HG03175 (cell line): ENCODE results near the gene INTS7.

Experiments used
- ATAC-seq: cut with Tn5 transposase; IDR thresholded peaks from one replicate; pipeline ENCODE4 v1.9.1; 2021; ENCODE audit warnings: mild to moderate bottlenecking, moderate library complexity; ENCODE audit not compliant: unreplicated experiment

Gene INTS7

DNA sequence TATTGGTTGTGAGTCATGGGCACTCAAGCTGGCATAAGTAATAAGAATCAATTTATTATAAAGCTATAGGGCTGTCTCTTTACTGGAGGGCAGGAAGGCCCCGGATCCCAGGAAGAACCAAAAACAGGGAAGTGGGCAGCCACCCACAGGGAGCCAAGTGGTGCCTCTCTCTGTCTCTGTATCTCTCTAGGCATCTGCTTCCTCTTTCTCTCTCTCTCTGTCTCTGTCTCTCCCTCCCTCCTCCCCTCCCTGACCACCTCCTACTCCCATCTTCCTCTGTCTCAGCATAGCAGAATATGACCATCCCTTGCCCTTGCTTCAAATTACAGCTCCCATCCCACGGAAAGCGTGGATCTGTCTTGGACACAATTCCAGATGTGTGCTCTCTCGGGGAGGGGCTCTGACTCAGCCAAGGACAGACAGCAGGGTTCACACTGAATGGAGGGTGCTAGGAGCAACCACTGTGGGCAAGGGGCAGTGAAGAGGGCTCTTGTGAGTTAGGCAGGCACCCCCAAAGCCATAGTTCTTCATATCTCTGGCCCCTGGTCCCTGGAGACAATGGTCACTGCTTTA, 124.4 kb downstream of the INTS7 start:
- no peak for ATAC-seq

DNA sequence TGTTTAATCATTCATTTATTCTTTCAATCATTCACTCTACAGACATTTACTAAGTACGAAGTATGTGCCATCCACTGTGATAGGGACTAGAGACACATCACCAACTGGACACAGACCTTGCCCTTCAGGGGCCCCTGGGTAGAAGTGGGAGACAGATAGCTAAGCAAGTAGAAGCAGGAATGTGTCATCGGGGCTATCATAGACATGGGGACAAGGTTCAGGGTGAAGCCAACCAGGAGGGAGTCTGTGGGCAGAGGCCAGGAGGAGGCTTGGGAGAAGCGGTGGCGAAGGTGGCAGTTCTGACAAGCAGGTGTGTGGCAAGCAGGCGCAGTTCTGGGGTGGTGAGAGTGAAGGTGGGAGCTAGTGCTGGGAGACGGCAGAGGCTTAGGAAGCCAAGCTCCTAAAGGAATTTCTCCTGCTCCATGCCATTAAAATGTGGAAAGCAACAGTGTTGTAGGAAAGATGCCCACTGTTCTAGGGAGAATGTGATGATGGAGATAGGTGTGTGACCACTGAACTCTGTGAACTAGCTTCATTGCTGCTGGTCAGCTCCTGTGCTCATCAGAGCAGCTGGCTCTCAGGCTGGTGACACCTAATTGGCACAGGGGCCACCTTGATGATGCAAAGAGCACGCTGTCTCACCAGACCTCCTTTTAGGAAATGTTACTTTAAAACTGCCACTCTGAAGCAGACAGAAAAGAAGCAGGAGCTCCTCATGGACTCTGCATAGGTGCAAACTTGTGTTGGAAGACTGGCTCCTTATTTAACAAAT, 125.1 kb downstream of the INTS7 start:
- no peak for ATAC-seq

DNA sequence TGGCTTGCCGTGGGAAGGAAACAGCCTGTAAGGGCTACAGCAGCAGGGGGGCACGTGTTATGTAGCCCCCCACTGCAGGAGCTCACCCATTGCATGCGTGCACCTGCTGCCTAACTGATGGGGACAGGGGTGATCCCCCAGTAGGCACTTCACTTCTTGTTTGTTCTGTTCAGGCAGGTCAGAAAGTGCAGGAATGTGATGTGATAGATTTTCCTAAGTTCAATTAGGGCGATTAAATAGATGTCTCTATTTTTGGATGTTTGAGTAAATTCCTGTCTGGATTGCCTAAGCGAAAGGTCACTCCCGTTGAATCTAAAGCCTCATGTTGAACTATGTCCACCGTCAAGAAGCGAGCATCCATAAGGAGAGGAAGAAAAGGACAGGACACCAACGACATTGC, 126.0 kb downstream of the INTS7 start:
- ATAC-seq, result no peak

DNA sequence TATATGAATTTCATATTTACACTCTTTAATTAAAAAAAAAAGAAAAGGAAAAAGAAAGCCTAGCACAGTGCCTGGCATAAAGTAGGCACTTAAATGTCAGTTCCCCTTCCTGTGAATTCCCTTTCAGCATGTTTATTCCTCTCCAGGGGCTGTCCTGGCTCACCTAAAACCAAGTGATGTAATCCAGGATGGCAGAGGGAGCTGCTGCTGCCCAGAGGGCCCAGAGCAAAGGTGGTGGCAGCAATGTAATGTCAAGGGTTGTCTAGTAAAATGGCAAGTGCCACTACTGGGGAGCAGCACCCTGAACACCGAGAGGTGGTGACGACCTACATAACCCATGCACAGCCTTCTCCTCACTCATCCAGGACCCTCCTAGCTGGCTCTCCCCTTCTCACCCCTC, 126.4 kb downstream of the INTS7 start:
- ATAC-seq, result no peak

DNA sequence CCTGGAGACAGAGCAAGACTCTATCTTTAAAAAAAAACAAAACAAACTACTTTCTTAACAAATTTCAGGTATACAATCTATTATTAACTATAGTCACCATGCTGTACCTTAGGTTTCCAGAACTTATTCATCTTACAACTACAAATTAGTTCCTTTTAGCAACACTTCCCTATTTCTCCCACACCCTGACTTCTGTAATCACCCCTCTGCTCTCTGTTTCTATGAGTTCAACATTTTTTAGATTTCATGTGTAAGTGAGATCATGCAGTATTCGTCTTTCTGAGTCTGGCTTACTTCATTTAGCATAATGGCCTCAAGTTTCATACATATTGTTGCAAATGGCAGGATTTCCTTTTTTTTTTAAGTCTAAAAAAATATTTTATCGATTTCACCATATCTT, 126.9 kb downstream of the INTS7 start:
- peak; percentile 57 for ATAC-seq

DNA sequence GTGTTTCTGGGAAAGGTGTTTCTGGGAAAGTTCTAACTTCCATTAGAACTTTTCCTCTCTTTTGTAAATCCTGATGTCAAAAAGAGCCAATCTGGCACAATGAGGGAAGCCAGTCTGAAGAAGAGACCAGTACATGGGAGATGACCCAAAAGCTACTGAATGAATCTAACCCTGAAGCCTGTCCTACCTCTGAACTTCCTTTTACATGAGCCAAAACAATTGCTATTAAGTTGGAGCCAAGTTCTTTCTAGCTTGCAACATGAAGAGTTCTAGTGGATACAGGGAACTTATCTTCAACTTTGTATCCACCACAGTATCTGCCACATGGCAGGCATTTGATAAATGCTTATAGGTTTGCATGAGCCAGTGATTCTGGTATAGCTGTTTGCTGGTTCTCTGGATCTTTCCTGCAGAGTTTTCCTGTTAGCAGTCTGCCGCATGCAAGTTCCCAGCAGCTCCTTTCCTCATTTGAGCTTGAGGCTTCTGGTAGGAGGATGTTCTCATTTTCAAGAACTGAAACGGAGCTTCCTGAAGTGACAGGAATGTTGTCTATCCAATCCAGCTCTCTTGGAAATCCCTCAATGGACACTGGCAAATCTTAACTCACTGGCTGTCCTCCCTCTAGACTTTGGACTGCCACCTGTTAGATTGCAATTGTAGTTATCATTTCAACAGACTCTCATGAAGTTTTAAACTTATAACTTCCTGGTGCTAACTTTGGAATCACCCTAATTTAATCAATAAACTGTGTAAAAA, 131.7 kb downstream of the INTS7 start:
- no peak for ATAC-seq

DNA sequence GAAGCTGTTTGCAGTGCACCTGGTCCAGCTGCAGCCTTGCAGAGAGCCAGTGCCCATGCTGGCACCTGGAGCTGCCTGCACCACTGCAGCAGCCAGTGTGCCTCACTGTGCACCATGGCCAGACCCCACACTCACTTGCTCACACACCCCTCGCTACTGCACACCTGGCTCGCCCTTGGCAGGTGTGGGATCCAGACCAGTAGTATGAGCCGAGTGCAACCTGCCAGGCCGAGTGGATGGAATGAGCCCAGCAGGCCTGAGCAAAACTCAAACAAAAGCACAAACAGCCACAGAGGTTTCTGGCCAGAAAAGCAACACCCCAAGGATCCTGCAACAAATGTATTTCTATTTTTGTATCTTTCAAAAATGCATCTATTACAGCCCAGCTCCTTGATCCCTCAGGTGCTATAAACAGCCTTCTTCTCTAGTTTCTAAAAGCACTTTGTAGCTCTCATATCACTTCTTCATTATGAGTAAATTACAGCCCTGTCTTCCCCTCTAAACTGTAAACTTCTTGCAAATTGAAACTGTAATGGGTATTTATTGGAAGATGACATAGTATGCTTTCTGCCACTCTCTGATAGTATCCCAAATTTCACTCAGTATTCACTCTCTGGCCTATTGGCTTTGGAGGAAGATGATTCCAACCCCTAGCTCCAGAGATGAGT, 132.6 kb downstream of the INTS7 start:
- no peak for ATAC-seq

DNA sequence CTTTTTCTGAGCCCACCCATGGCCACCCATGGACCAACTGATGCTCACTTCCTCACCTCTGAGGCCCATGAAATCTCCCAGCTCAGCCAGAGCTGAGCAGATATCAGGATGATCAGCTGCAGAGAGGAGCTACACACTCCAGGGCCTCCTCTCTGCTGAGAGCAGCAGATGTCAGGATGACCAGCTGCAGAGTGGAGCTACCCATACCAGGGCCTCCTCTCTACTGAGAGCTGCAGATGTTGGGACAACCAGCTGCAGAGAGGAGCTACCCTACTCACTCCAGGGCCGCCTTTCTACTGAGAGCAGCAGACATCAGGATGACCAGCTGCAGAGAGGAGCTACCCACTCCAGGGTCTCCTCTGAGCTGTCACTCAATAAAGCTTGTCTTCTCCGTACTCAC, 133.4 kb downstream of the INTS7 start:
- ATAC-seq, result no peak

DNA sequence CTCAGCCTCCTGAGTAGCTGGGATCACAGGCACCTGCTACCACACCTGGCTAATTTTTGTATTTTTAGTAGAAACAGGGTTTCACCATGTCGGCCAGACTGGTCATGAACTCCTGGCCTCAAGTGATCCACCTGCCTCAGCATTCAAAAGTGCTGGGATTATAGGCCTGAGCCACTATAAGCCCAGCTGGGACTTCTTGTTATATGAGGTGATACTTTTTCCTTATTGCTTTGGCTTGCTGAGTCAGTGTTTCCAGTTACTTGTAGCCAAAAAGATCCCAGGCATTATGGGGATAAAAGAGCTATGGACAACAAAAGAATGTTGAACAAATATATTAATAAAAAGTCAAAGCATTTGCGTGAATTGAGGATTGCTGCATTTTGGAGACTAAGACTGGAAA, 134.9 kb downstream of the INTS7 start:
- ATAC-seq, result no peak

DNA sequence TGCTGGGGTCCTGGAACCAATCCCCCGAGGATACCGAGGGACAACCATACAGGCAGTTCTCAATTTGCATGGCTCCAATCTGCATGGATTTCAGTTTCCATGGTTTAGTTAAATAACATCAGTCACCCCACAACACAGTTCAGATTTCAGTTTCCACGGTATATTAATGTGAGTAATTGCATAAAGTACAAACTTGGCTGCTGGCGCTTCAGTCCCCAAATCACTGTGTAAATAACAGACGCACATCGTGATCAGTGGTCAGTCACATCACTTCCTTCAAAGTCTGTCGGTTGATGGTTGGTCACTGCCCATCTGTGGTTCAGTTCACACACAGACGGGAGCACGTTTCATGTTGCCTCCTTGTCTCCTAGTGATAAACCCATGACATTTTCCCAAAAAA, 138.4 kb downstream of the INTS7 start:
- no peak for ATAC-seq

DNA sequence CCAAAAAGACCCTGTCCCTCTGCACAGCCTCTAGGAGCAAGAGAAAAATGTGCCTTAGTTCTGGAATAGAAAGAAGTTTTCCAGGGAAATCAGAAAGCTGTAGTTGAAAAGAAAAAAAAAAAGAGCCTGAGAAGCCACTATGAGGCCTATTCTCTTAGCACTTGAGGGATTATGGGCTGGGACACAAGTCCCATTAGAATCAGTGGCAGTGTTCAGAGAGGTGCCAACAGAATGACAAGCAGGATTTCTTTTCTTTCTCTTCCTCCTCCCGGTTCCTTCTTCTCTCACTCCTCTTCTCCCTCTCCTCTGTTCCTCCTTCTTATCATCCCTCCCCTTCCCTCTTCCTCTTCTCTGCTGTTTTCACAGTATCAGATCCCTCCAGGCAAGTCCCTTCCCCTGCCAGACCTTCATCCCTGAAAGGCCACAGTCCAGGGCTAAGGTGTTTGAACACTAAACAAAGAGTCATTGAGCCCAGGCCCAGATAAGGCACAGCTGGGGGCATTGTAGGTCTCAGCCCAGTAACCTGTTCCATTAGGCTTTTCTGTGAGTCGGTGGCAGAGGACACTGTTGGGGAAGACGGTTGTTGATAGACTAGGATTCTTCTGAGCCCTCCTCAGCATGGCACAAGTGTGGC, 140.1 kb downstream of the INTS7 start:
- ATAC-seq, result no peak

DNA sequence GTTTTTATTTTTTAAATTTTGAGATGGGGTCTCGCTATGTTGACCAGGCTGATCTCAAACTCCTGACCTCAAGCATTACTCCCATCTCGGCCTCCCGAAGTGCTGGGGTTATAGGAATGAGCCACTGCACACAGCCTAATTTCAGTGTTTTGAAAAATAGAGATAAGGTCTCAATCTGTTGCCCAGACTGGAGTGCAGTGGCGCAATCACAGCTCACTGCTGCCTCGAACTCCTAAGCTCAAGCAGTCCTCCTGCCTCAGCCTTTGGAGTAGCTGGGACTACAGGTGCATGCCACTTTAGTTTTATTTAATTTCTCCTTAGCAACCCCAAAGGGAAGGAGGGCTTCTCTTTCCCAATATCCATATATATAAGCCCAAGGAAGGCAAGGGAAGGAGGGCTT, 141.0 kb downstream of the INTS7 start:
- no peak for ATAC-seq

DNA sequence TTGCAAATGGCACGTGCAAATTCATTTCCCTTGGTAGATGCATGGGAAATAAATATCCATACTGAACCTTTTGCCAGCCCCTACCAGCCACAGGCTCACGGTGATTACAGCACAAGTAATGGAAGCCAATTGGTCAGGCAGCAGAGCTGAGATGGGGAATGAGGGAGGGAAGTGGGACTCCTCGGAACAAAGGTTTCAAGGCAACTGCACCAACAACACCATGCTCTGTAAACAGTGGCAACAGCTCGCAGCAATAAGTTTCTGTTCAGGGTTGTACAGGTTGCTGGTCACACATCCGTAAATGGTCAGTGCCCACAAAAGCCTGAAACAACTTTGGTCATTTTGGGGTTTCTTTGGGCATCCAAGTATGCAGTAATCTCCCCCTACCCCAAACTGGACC, 142.1 kb downstream of the INTS7 start:
- no peak for ATAC-seq

DNA sequence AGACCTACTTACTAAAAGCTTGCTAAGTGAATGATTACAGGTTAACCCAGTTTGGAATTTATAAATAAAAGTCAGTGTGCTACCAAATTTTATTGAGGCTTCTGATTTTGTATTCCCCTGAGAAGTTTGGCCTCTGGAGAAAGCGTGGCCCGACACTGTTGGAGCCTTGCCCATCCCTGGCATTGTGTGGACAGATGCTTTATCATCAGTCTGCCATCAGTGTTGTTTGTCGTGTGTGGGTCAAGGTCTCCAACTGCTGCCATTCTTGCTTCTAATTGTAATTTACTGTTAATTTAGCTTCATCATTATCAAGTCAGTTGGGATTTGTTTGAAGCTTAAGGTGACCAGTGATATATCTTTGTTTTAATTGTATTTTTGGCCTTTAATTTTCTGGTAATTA, 142.8 kb downstream of the INTS7 start:
- ATAC-seq, result no peak

DNA sequence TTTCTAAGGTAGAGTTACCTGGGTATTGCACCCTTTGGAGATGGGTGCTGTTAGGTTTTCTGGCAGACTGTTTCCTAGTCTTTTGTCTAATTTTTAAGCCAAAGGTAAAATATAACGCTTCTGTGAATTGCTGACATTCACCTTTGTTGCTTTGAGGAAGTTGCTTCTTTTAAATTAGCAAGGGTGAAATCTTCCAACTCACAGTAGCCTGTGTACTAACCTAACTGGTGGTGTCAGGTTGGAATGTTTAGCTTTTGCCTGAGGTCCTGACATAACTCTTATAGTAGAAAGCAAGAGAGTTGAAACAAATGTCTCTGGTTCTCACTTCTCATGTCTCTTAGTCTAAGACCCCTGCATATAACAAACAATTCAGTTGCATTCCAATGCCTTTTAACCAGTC, 143.6 kb downstream of the INTS7 start:
- ATAC-seq, result no peak
